ENCODE measurements around the gene APOA4.

DNA sequence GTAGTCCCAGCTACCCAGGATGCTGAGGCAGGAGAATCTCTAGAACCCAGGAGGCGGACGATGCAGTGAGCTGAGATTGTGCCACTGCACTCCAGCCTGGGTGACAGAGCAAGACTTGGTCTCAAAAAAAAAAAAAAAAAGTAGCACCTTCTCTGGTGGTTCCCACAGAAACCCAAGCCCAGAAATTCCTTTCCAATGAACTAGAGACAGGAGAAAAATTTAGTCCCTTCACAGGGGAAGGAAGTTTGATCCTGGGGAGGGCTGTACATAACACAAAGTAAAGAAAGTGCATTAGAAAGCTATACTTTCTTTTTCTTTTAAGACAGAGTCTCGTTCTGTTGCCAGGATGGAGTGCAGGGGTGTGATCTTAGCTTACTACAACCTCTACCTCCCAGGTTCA, 39.8 kb upstream of the APOA4 start:
- TF ChIP-seq SP1 (IDR thresholded peaks at IDR 0.05) (no peak), YY1 (IDR thresholded peaks at IDR 0.05) (no peak), GABPA (IDR thresholded peaks at IDR 0.05 in 1 of 2, conservative IDR thresholded peaks at IDR 0.05 in 1 of 2) (no peak), FOXA1 (IDR thresholded peaks at IDR 0.05) (no peak), FOXA2 (IDR thresholded peaks at IDR 0.05) (no peak), NR2F2 (IDR thresholded peaks at IDR 0.05) (no peak), RAD21 (IDR thresholded peaks at IDR 0.05) (no peak), EGR1 (IDR thresholded peaks at IDR 0.05; ENCODE audit: low read depth in 2 of 2) (no peak), TAF1 (conservative IDR thresholded peaks at IDR 0.05) (no peak)
- TF ChIP-seq, protein P1, sequence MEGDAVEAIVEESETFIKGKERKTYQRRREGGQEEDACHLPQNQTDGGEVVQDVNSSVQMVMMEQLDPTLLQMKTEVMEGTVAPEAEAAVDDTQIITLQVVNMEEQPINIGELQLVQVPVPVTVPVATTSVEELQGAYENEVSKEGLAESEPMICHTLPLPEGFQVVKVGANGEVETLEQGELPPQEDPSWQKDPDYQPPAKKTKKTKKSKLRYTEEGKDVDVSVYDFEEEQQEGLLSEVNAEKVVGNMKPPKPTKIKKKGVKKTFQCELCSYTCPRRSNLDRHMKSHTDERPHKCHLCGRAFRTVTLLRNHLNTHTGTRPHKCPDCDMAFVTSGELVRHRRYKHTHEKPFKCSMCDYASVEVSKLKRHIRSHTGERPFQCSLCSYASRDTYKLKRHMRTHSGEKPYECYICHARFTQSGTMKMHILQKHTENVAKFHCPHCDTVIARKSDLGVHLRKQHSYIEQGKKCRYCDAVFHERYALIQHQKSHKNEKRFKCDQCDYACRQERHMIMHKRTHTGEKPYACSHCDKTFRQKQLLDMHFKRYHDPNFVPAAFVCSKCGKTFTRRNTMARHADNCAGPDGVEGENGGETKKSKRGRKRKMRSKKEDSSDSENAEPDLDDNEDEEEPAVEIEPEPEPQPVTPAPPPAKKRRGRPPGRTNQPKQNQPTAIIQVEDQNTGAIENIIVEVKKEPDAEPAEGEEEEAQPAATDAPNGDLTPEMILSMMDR (IDR thresholded peaks at IDR 0.05; ENCODE audit: low read depth, low read length, missing input control): no peak
- TF ChIP-seq, protein P2, sequence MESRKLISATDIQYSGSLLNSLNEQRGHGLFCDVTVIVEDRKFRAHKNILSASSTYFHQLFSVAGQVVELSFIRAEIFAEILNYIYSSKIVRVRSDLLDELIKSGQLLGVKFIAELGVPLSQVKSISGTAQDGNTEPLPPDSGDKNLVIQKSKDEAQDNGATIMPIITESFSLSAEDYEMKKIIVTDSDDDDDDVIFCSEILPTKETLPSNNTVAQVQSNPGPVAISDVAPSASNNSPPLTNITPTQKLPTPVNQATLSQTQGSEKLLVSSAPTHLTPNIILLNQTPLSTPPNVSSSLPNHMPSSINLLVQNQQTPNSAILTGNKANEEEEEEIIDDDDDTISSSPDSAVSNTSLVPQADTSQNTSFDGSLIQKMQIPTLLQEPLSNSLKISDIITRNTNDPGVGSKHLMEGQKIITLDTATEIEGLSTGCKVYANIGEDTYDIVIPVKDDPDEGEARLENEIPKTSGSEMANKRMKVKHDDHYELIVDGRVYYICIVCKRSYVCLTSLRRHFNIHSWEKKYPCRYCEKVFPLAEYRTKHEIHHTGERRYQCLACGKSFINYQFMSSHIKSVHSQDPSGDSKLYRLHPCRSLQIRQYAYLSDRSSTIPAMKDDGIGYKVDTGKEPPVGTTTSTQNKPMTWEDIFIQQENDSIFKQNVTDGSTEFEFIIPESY (IDR thresholded peaks at IDR 0.05): no peak
- TF ChIP-seq, protein P3, sequence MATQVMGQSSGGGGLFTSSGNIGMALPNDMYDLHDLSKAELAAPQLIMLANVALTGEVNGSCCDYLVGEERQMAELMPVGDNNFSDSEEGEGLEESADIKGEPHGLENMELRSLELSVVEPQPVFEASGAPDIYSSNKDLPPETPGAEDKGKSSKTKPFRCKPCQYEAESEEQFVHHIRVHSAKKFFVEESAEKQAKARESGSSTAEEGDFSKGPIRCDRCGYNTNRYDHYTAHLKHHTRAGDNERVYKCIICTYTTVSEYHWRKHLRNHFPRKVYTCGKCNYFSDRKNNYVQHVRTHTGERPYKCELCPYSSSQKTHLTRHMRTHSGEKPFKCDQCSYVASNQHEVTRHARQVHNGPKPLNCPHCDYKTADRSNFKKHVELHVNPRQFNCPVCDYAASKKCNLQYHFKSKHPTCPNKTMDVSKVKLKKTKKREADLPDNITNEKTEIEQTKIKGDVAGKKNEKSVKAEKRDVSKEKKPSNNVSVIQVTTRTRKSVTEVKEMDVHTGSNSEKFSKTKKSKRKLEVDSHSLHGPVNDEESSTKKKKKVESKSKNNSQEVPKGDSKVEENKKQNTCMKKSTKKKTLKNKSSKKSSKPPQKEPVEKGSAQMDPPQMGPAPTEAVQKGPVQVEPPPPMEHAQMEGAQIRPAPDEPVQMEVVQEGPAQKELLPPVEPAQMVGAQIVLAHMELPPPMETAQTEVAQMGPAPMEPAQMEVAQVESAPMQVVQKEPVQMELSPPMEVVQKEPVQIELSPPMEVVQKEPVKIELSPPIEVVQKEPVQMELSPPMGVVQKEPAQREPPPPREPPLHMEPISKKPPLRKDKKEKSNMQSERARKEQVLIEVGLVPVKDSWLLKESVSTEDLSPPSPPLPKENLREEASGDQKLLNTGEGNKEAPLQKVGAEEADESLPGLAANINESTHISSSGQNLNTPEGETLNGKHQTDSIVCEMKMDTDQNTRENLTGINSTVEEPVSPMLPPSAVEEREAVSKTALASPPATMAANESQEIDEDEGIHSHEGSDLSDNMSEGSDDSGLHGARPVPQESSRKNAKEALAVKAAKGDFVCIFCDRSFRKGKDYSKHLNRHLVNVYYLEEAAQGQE (IDR thresholded peaks at IDR 0.05): no peak
- TF ChIP-seq, protein P4, sequence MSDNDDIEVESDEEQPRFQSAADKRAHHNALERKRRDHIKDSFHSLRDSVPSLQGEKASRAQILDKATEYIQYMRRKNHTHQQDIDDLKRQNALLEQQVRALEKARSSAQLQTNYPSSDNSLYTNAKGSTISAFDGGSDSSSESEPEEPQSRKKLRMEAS (IDR thresholded peaks at IDR 0.05): no peak
